ENCODE data around the gene TNS1.

DNA sequence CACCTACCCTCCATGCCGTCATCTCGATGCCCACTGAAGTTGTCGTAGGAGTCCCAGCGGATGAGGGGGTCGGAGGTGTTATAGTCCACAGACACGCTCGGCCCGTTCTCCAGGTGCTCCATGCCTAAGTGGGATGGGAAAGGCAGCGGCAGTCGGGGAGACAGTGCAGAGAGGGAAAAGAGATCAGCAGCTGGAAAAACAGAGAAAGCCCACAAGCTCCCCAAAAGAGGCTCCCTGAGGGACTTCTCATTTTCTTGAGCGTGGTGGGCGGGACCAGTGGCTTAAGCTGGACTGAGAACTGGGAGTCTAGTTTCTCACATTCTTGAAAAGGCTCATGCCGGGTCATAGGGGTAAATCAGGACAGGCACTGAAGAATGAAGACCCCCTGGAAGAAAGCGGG lies 121.9 kb downstream of the TNS1 start:
- TF ChIP-seq, protein P1, sequence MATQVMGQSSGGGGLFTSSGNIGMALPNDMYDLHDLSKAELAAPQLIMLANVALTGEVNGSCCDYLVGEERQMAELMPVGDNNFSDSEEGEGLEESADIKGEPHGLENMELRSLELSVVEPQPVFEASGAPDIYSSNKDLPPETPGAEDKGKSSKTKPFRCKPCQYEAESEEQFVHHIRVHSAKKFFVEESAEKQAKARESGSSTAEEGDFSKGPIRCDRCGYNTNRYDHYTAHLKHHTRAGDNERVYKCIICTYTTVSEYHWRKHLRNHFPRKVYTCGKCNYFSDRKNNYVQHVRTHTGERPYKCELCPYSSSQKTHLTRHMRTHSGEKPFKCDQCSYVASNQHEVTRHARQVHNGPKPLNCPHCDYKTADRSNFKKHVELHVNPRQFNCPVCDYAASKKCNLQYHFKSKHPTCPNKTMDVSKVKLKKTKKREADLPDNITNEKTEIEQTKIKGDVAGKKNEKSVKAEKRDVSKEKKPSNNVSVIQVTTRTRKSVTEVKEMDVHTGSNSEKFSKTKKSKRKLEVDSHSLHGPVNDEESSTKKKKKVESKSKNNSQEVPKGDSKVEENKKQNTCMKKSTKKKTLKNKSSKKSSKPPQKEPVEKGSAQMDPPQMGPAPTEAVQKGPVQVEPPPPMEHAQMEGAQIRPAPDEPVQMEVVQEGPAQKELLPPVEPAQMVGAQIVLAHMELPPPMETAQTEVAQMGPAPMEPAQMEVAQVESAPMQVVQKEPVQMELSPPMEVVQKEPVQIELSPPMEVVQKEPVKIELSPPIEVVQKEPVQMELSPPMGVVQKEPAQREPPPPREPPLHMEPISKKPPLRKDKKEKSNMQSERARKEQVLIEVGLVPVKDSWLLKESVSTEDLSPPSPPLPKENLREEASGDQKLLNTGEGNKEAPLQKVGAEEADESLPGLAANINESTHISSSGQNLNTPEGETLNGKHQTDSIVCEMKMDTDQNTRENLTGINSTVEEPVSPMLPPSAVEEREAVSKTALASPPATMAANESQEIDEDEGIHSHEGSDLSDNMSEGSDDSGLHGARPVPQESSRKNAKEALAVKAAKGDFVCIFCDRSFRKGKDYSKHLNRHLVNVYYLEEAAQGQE (IDR thresholded peaks at IDR 0.05; ENCODE audit: low read depth) = no peak
- TF ChIP-seq, protein P2, sequence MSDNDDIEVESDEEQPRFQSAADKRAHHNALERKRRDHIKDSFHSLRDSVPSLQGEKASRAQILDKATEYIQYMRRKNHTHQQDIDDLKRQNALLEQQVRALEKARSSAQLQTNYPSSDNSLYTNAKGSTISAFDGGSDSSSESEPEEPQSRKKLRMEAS (IDR thresholded peaks at IDR 0.05) = no peak
- TF ChIP-seq YY1 (IDR thresholded peaks at IDR 0.05; ENCODE audit: extremely low read depth, insufficient replicate concordance, low read depth, low read length) (no peak), EGR1 (IDR thresholded peaks at IDR 0.05; ENCODE audit: low read depth) (no peak), SIN3A (IDR thresholded peaks at IDR 0.05; ENCODE audit: low read depth) (no peak), CEBPB (IDR thresholded peaks at IDR 0.05; ENCODE audit: low read depth) (no peak), POLR2A (IDR thresholded peaks at IDR 0.05; ENCODE audit: borderline replicate concordance, extremely low read depth, insufficient read depth, insufficient read length) (no peak), JUND (IDR thresholded peaks at IDR 0.05) (no peak), EZH2 (IDR thresholded peaks at IDR 0.05) (no peak)
- TF ChIP-seq, protein P3, sequence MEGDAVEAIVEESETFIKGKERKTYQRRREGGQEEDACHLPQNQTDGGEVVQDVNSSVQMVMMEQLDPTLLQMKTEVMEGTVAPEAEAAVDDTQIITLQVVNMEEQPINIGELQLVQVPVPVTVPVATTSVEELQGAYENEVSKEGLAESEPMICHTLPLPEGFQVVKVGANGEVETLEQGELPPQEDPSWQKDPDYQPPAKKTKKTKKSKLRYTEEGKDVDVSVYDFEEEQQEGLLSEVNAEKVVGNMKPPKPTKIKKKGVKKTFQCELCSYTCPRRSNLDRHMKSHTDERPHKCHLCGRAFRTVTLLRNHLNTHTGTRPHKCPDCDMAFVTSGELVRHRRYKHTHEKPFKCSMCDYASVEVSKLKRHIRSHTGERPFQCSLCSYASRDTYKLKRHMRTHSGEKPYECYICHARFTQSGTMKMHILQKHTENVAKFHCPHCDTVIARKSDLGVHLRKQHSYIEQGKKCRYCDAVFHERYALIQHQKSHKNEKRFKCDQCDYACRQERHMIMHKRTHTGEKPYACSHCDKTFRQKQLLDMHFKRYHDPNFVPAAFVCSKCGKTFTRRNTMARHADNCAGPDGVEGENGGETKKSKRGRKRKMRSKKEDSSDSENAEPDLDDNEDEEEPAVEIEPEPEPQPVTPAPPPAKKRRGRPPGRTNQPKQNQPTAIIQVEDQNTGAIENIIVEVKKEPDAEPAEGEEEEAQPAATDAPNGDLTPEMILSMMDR (IDR thresholded peaks at IDR 0.05 in 2 of 3, conservative IDR thresholded peaks at IDR 0.05 in 1 of 3; ENCODE audit: borderline replicate concordance in 1 of 3, insufficient read depth in 1 of 3, low read depth in 2 of 3, low read length in 2 of 3) = no peak

All from HCT116 (cell line).